GM19463 (cell line): Measurements from ENCODE around the gene TNRC6A.

ENCODE experiments used
- ATAC-seq: cut with Tn5 transposase; IDR thresholded peaks from one replicate; pipeline ENCODE4 v1.9.1; 2021; ENCODE audit warnings: mild to moderate bottlenecking, moderate library complexity; ENCODE audit not compliant: unreplicated experiment

Gene TNRC6A

DNA sequence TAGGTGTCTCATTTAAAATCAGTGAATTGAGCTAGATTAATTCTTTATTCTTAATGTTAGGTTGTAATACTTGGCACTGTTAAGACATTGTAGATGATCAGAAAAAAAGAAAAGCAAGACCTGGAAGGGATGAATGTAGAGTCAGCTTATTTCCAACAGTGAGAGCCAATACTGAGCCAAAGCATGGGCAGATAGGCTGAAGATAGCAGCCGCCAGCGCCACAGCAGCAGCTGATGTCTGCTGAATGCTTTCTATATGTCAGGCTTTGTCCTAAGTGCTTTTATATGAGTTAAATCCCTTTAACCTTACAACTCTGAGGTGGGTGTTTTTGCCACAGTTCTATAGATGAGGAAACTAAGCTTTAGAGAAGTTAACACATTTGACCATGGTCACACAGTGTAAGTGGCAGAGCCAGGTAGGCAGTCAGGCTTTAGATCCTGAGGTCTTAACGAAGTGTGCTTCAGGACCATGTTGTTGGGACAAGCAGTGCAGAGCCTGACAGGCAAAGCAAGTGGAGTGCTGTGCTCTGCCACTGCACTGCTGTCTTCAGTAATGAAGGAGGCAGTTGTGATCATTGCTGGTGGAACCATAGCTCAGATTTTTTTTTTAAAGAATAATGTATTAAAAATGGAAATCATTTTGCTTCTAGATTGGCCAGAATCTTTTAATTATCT is 25.9 kb downstream of the TNRC6A start:
- no peak for ATAC-seq

GRCh38 chr16:24758373-24758772 is 28.9 kb downstream of the TNRC6A start:
- ATAC-seq: no peak

- no peak for ATAC-seq
These were observed 29.6 kb downstream of the TNRC6A start for GRCh38 chr16:24759006-24759405.

- ATAC-seq: no peak
These were observed 32.1 kb downstream of the TNRC6A start for GRCh38 chr16:24761526-24761925.

GRCh38 chr16:24764916-24765315 is 35.5 kb downstream of the TNRC6A start:
- no peak for ATAC-seq

- no peak for ATAC-seq
These were observed 36.6 kb downstream of the TNRC6A start for GRCh38 chr16:24766057-24766456.

- no peak for ATAC-seq
These were observed 40.4 kb downstream of the TNRC6A start for GRCh38 chr16:24769806-24770205.

- no peak for ATAC-seq
These were observed 41.8 kb downstream of the TNRC6A start for GRCh38 chr16:24771132-24771778.

GRCh38 chr16:24771779-24772157 is 42.3 kb downstream of the TNRC6A start:
- no peak for ATAC-seq

GRCh38 chr16:24773771-24774427 is 44.4 kb downstream of the TNRC6A start:
- ATAC-seq: no peak

DNA sequence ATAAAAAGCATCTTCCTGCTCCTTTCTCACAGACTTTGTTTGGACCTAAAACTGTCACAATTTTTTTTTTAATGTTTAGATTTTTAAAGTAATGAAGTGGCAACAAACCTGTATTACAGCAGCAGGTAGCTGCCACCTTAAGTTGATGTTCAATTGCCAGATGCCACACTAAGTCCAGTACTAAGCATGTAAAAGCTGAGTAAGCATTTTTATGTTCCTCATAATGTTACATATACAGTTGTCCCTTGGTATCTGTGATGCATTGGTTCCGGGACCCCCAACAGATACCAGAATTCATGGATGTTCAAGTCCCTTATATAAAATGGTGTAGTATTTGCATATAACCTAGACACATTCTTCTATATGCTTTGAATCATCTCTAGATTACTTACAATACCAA is 45.1 kb downstream of the TNRC6A start:
- ATAC-seq: no peak

- no peak for ATAC-seq
These were observed 46.0 kb downstream of the TNRC6A start for GRCh38 chr16:24775455-24775854.

DNA sequence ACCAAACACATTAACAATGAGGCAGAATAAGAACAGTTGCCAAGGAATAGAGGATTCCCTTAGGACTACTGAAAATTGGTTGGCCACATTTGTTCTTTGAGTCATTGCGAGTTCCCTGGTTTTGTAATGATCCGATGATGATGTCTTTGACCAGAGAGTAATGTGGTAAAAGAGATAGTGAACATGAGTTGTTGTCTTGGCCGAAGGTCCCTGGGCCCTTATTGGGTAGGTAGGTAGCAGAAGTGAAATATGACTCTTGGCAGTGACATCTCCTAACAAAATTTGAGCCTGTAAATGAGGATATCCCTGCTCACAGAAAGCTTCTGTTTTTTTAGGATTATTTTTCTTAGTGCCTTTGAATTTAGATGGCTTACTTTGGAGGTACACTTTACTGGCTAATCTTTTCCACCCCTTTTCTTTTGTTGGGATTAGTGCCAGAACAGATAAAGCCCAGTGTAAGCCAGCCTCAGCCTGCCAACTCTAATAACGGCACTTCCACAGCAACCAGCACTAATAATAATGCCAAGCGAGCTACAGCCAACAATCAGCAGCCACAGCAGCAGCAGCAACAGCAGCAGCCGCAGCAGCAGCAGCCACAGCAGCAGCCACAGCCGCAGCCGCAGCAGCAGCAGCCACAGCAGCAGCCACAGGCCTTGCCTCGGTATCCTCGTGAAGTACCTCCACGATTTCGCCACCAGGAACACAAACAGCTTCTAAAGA is 47.2 kb downstream of the TNRC6A start:
- no peak for ATAC-seq

GRCh38 chr16:24778671-24779070 is 49.2 kb downstream of the TNRC6A start:
- no peak for ATAC-seq

GRCh38 chr16:24781256-24781655 is 51.8 kb downstream of the TNRC6A start:
- ATAC-seq: no peak

DNA sequence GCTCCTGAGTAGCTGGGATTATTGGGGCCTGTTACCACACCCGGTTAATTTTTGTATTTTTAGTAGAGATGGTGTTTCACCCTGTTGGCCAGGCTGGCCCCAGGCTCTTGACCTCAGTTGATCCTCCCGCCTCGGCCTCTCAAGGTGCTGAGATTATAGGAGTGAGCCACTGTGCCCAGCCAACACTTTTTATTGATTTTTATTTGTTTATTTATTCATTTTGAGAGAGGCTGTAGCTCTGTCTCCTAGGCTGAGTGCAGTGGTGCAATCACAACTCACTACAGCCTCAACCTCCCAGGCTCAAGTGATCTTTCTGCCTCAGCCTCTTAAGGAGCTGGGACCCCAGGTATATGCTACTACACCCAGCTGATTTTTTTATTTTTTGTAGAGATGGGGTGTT is 54.7 kb downstream of the TNRC6A start:
- no peak for ATAC-seq

DNA sequence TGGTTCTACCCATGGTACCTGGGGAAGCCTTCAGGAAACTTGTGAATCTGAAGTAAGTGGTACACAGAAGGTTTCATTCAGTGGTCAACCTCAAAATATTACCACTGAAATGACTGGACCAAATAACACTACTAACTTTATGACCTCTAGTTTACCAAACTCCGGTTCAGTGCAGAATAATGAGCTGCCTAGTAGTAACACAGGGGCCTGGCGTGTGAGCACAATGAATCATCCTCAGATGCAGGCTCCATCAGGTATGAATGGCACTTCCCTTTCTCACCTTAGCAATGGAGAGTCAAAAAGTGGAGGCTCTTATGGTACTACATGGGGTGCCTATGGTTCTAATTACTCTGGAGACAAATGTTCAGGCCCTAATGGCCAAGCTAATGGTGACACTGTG is 60.4 kb downstream of the TNRC6A start:
- ATAC-seq: no peak

GRCh38 chr16:24800586-24800985 is 71.1 kb downstream of the TNRC6A start:
- no peak for ATAC-seq

DNA sequence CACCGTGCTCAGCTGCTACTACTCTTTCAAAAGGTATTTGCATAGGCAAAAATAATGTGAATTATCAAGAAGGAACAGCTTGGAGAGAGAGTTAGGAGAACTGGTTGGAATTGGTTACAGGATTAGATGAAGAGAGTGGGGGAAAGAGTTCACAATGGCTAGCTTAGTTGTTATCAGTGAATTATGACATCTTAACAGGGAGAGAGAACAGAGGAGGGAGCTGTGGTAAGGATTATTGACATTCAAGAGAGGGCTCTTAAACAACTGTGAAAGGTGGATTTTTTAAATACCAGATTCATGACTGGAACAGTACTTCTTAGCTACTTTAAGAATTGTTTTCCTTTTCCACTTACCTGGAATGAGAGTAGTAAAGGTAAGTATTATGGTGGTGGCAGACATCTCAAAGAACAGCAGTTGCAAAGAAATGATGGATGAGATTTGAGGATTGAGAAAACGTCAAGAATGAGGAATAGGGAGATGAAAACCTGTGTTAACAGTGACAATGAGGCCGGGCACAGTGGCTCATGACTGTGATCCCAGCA is 72.4 kb downstream of the TNRC6A start:
- ATAC-seq: no peak

- no peak for ATAC-seq
These were observed 76.0 kb downstream of the TNRC6A start for GRCh38 chr16:24805484-24805883.

DNA sequence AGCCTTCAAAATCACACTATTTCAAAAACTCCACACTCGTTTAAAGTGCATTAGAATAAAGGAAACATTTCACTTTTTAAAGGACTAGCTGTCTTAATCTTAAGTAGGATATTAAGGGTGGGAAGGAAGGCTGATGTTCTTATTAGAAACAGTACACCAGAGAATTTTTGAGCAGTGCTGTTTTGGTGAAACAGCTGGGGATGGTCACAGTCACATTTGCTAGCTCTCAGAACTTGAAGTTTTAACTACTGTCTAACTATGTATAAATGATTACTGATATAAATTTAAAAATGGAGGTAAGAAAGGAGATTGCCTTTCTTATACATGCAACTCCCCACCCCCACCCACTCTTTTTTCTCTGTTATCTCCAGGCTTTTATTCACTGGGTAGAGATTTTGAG is 77.8 kb downstream of the TNRC6A start:
- no peak for ATAC-seq
